IMR-90 (cell line): Measurements from ENCODE around the gene ARMC9. TPM values are rescaled to one million over a fixed set of nuclear protein-coding genes. Genes with fewer than 3 reads are reported as not detected.
A peak's percentile ranks its signal among the peaks of the same experiment; 100 is the strongest.

Experiments used
- ATAC-seq: fragments of 200-7000 bp; cut with Tn5 transposase; 2 replicates; pipeline ENCODE4 v1.9.1; 2020; ENCODE audit warnings: low read depth, mild to moderate bottlenecking, moderate library complexity
- BruUV-seq: library from RNA; stranded (reverse); fragments of 400-500 nt; replicated peaks from 2 replicates; lab custom pipeline; 2021; lab: Mats Ljungman, UMichigan
- CTCF ChIA-PET: fragments of 300-600 bp; formaldehyde crosslinking; extraction: SDS; loops from one replicate; lab custom pipeline; 2021; ENCODE audit warnings: antibody characterized with exemption; lab: Yijun Ruan, JAX
- POLR2A ChIA-PET: fragments of 300-600 bp; sonication (Branson Sonifier 250); formaldehyde crosslinking; loops from one replicate; lab custom pipeline; 2022; ENCODE audit warnings: antibody characterized with exemption; ENCODE audit not compliant: unreplicated experiment; lab: Charles Lee
- DNase-seq: peaks from one replicate; pipeline ENCODE4 v3.0.0; 2013
- H2AFZ ChIP-seq: replicated peaks from 2 replicates; pipeline ENCODE3; 2013; ENCODE audit warnings: low read length, mild to moderate bottlenecking; ENCODE audit not compliant: poor library complexity
- H2AK5ac ChIP-seq: 2 replicates; pipeline ENCODE4 v1.6.1; 2013; ENCODE audit warnings: low read depth, low read length, inconsistent platforms
- H2AK9ac ChIP-seq: replicated peaks from 2 replicates; pipeline ENCODE3; 2013; ENCODE audit warnings: mild to moderate bottlenecking, low read depth, low read length, moderate library complexity; ENCODE audit not compliant: poor library complexity
- H2BK120ac ChIP-seq: 2 replicates; pipeline ENCODE4 v1.6.1; 2013; ENCODE audit warnings: low read depth, low read length, inconsistent platforms
- H2BK15ac ChIP-seq: 3 replicates; pipeline ENCODE4 v1.6.1; 2013; ENCODE audit warnings: low read depth, low read length, inconsistent platforms
- H2BK20ac ChIP-seq: 2 replicates; pipeline ENCODE4 v1.6.1; 2013; ENCODE audit warnings: low read depth, mild to moderate bottlenecking, inconsistent platforms, low read length, moderate library complexity
- H2BK5ac ChIP-seq: 2 replicates; pipeline ENCODE4 v1.6.1; 2013; ENCODE audit warnings: mild to moderate bottlenecking, low read depth, low read length, inconsistent platforms; ENCODE audit not compliant: poor library complexity, severe bottlenecking
- H3K14ac ChIP-seq: replicated peaks from 2 replicates; pipeline ENCODE4 v1.6.1; 2013; ENCODE audit warnings: low read depth, low read length, inconsistent platforms
- H3K18ac ChIP-seq: 2 replicates; pipeline ENCODE4 v1.6.1; 2013; ENCODE audit warnings: low read depth, low read length, control low read depth
- H3K23ac ChIP-seq: 2 replicates; pipeline ENCODE4 v1.6.1; 2013; ENCODE audit warnings: low read depth, low read length, inconsistent platforms
- H3K27ac ChIP-seq: 2 replicates; pipeline ENCODE4 v1.5.1; 2013; ENCODE audit warnings: mild to moderate bottlenecking, control low read depth, low read length; ENCODE audit not compliant: insufficient read depth
- H3K27me3 ChIP-seq: 2 replicates; pipeline ENCODE4 v1.6.1; 2013; ENCODE audit warnings: low read length; ENCODE audit not compliant: control insufficient read depth, insufficient read depth
- H3K36me3 ChIP-seq: 2 replicates; pipeline ENCODE4 v1.6.1; 2013; ENCODE audit warnings: low read length, mixed read lengths; ENCODE audit not compliant: control insufficient read depth, insufficient read depth
- H3K4ac ChIP-seq: 2 replicates; pipeline ENCODE4 v1.6.1; 2013; ENCODE audit warnings: low read depth, low read length, inconsistent platforms
- H3K4me1 ChIP-seq: 2 replicates; pipeline ENCODE4 v1.6.1; 2013; ENCODE audit warnings: low read length, mixed read lengths; ENCODE audit not compliant: control insufficient read depth, insufficient read depth
- H3K4me2 ChIP-seq: 2 replicates; pipeline ENCODE4 v1.6.1; 2013; ENCODE audit warnings: low read depth, mild to moderate bottlenecking, control low read depth, low read length, moderate library complexity
- H3K4me3 ChIP-seq: 2 replicates; pipeline ENCODE4 v1.5.1; 2013; ENCODE audit warnings: low read depth, mild to moderate bottlenecking, control low read depth, low read length, moderate library complexity; ENCODE audit not compliant: insufficient read depth
- H3K56ac ChIP-seq: 2 replicates; pipeline ENCODE4 v1.6.1; 2013; ENCODE audit warnings: low read length, inconsistent platforms; ENCODE audit not compliant: insufficient read depth; ENCODE audit errors: extremely low read depth
- H3K79me1 ChIP-seq, 2 experiments: 2 replicates each; pipeline ENCODE4 v1.6.1; 2013; ENCODE audit warnings: low read length in 2 of 2, inconsistent platforms in 1 of 2, low read depth in 1 of 2
- H3K9ac ChIP-seq: 2 replicates; pipeline ENCODE4 v1.6.1; 2013; ENCODE audit warnings: low read depth, low read length, control low read depth
- H3K9me1 ChIP-seq: 2 replicates; pipeline ENCODE4 v1.6.1; 2013; ENCODE audit warnings: low read length, inconsistent platforms; ENCODE audit not compliant: insufficient read depth
- H3K9me3 ChIP-seq: 2 replicates; pipeline ENCODE4 v1.6.1; 2013; ENCODE audit warnings: low read length; ENCODE audit not compliant: control insufficient read depth, insufficient read depth
- H4K20me1 ChIP-seq: 2 replicates; pipeline ENCODE4 v1.6.1; 2013; ENCODE audit warnings: low read length, inconsistent platforms; ENCODE audit not compliant: insufficient read depth
- H4K5ac ChIP-seq: 2 replicates; pipeline ENCODE4 v1.6.1; 2013; ENCODE audit warnings: mild to moderate bottlenecking, low read depth, low read length, control low read depth
- H4K8ac ChIP-seq, 2 experiments: 2 replicates each; pipeline ENCODE4 v1.6.1; 2013; ENCODE audit warnings: low read depth in 2 of 2, low read length in 2 of 2, control low read depth in 1 of 2, inconsistent platforms in 1 of 2
- H4K91ac ChIP-seq: 2 replicates; pipeline ENCODE4 v1.6.1; 2013; ENCODE audit warnings: low read depth, low read length, inconsistent platforms; ENCODE audit not compliant: insufficient read depth
- CEBPB ChIP-seq: IDR thresholded peaks from 2 replicates; pipeline ENCODE4 v1.6.1; 2012; ENCODE audit warnings: low read depth, low read length, improper control_type of control experiment
- MAFK ChIP-seq: IDR thresholded peaks from 2 replicates; pipeline ENCODE4 v1.6.1; 2012; ENCODE audit warnings: low read depth, low read length, improper control_type of control experiment
- WGBS, 2 experiments: methylation state at CpG; one replicate each; pipeline versions ENCODE4 v1.1.5 to v1.1.7; 2013; ENCODE audit warnings: missing lambda C conversion rate in 2 of 2; ENCODE audit not compliant: insufficient read length in 1 of 2; ENCODE audit errors: extremely low coverage in 2 of 2; 5-methylcytosine and 5-hydroxymethylcytosine counted together
- dilution Hi-C: fragments of 300-500 bp; cut with HindIII; formaldehyde crosslinking; loops from one replicate; pipeline ENCODE4 v1.14.3; 2018; ENCODE audit warnings: low sequenced_read_pairs; ENCODE audit not compliant: unreplicated experiment
- in situ Hi-C: fragments of 300-500 bp; cut with MboI; formaldehyde crosslinking; loops from 3 replicates; pipeline ENCODE4 v1.14.3; 2019; ENCODE audit warnings: low sequenced_read_pairs, inconsistent platforms, mixed read lengths
- intact Hi-C: fragments of 100-400 bp; cut with micrococcal nuclease; formaldehyde crosslinking; loops from 2 replicates; pipeline ENCODE4 v1.10.0; 2022
- polyA plus RNA-seq, 3 experiments: library from polyadenylated mRNA; depleted of rRNA; stranded (reverse); fragments of >200 nt; gene quantifications; 2 replicates each; pipeline ENCODE4 v1.2.3, GENCODE V29; 2012; ENCODE audit warnings: low replicate concordance in 1 of 3
- total RNA-seq: library from RNA; depleted of rRNA; stranded (reverse); fragments of >200 nt; gene quantifications from 2 replicates; pipeline ENCODE4 v1.2.3, GENCODE V29; 2012

Gene ARMC9
- total and polyA plus RNA-seq, 2 of the 4 experiments (the other 2 are of a cell fraction) = 36.0 to 46.6 TPM

- intact Hi-C loops (no loop called here), in situ Hi-C loops (no loop called here), dilution Hi-C loops (no loop called here)
- no peaks in the 10 kb centered on the region for H3K36me3 ChIP-seq
- no CpG with 5 or more reads among the region's 11 CpGs for whole genome bisulfite sequencing, 2 experiments
- H3K79me1 ChIP-seq = no peaks in the 10 kb centered on the region
- H4K8ac ChIP-seq = no peak overlapping the region; a peak in 1 of 4 replicates
- H3K23ac ChIP-seq = no peak overlapping the region
- no peak overlapping the region for H3K4me3 ChIP-seq
- H4K20me1 ChIP-seq = no peaks in the 10 kb centered on the region
- H3K18ac ChIP-seq = no peak overlapping the region; the same call in 1 of the 2 replicates
- H3K14ac ChIP-seq = 0 out of 2 replicates have a peak overlapping the region, but pooled peaks have one; percentile 26
- no peak overlapping the region for H3K27ac ChIP-seq
- peak overlapping the region; percentile 54 for H2AFZ ChIP-seq
- TF ChIP-seq MAFK (no peak), CEBPB (peak; percentile 35; the same call in 1 of the 2 replicates)
- no peak overlapping the region for H3K56ac ChIP-seq
- no peaks in the 10 kb centered on the region for H3K9me1 ChIP-seq
- H3K27me3 ChIP-seq = no peaks in the 10 kb centered on the region
- H4K5ac ChIP-seq = no peak overlapping the region; the same call in 1 of the 2 replicates
- H2BK20ac ChIP-seq = peak overlapping the region; percentile 31
- H3K4me2 ChIP-seq = no peak overlapping the region
- H3K9ac ChIP-seq = no peak overlapping the region
- DNase-seq = no peak
- ChIA-PET CTCF (no interaction called here), POLR2A (no interaction called here)
- H4K91ac ChIP-seq = no peak overlapping the region
- H2AK9ac ChIP-seq = no peak overlapping the region
- peak overlapping the region; percentile 40; the same call in 1 of the 3 replicates for H2BK15ac ChIP-seq
- BruUV-seq = no TSS peak
- H3K4ac ChIP-seq = peak overlapping the region; percentile 37; the same call in 1 of the 2 replicates
- no peak overlapping the region for H2BK5ac ChIP-seq
- no peak for ATAC-seq
- H2AK5ac ChIP-seq = peak overlapping the region; percentile 28; the same call in 1 of the 2 replicates
- H3K9me3 ChIP-seq = no peaks in the 10 kb centered on the region
- H2BK120ac ChIP-seq = peak overlapping the region; percentile 47
- peaks cover 5% of the 10 kb centered on the region for H3K4me1 ChIP-seq
These were observed 13.2 kb upstream of the ARMC9 start for GRCh38 chr2:231185050-231185725.
